ENCODE data around the gene SDS.

The SDS gene, protein sequence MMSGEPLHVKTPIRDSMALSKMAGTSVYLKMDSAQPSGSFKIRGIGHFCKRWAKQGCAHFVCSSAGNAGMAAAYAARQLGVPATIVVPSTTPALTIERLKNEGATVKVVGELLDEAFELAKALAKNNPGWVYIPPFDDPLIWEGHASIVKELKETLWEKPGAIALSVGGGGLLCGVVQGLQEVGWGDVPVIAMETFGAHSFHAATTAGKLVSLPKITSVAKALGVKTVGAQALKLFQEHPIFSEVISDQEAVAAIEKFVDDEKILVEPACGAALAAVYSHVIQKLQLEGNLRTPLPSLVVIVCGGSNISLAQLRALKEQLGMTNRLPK

DNA sequence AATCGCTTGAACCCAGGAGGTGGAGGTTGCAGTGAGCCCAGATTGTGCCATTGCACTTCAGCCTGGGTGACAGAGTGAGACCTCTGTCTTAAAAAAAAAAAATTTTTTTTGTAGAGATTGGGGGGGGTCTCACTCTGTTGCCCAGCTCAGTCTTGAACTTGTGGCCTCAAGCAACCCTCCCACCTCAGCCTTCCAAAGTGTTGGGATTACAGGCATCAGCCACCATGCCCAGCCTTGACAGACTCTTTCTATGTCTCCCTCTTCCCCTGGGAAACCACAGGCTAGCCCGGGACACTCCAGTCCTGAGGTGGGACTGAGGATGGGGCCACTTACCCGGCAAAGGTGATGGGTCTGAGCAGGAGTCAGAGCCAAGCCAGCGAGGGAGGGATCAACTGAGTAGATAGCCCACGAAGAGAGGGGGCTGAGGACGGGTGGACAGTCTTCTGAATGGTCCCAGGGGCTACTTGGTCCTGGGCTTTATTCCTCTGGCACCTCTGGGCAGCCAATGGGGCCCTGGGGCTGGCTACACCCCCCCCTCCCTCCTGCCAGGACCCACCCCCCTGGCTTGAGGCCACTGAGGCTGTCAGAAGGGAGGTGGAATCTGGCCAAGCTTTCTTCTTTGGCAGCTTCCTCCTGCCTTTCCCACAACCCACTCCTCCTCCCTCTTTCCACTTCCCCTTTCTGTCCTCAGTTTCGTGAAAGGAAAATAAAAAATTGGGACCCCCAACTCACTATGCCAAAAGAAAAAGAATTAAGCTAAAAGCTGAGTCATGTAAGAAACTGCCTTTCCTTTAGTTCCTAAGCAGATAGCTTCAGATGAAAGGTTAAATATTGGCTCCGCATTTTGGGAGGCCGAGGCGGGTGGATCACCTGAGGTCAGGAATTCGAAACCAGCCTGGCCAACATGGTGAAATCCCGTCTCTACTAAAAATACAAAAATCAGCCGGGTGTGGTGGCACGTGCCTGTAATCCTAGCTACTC, at the start of gene SDS:
TSS of gene SDS (minus strand) at position 453 of the 981 bp plus-strand sequence. CDS start 4,179 bp downstream, outside the sequence.
- no peak for DNase-seq (ENCODE audit: low read depth)

- no peak for DNase-seq (ENCODE audit: low read depth)
Observed at GRCh38 chr12:113453330-113453729, 49.6 kb upstream of the SDS start.

DNA sequence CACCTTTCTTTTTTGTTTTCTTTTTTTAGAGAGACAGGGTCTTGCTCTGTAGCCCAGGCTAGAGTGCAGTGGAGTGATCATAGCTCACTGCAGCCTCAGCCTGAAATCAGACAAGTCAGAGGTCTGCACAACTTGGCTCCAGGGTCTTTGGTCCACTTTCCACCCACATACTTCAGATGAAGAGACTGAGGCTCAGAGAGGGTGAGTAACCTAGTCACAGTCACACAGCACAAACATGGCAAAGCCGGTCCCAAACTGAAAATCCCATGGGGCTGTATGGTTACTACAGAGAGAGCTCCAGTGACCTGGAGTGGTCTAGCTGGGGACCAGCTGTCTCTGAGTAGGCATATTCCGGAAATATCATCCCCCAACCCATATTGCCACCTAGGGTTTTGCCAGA, 48.8 kb upstream of the SDS start:
- DNase-seq (ENCODE audit: low read depth): no peak

DNA sequence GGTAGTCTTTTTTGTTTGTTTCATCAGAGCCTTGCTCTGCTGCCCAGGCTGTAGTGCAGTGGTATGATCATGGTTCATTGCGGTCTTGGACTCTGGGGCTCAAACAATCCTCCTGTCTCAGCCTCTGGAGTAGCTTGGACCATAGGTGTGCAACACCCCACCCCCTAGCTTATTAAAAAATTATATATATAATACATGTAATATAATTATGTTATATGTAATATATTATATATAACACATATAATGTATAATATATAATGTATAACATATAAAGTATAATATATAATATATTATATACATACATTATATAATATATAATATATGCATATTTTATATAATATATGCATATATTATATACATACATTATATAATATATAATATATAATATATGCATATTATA, 46.2 kb upstream of the SDS start:
- DNase-seq (ENCODE audit: low read depth): no peak

DNA sequence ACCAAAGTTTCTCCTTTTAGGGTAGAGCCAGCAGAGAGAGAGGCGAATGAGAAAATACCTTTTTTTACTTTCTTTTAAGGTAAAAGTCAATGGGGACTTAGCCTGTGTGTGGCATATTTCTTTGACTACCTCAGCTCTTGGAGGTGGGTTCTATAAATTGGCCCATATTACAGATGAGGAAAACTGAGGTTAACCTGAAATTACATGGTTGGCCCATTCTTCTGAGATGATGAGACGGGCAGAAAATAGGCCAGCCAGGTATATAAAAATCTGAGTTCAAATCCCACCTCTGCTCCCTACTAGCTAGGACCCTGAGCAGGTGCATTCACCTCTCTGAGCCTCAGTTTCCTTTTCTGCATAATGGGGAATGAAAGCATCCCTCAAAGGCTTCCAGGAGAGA, 45.6 kb upstream of the SDS start:
- DNase-seq (ENCODE audit: low read depth): no peak

DNA sequence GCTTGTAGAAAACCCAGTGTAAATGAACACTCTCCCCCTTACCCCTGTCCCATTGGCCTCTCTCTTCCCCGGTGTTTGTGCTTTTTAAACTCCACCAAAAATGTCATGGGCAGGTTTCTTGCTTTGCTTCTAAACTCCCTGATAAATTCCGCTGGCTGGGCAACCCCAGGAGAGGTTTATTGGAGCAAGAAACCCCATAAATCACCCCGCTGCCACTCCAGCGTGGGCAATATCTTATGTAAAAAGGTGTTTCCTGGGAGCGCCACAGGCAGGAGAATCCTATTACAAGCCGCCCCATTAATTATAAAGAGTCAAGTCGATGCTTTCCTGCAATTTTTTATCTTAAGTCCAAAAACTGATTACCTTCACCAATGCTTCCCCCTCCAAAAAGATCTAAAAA, 45.2 kb upstream of the SDS start:
- no peak for DNase-seq (ENCODE audit: low read depth)

DNA sequence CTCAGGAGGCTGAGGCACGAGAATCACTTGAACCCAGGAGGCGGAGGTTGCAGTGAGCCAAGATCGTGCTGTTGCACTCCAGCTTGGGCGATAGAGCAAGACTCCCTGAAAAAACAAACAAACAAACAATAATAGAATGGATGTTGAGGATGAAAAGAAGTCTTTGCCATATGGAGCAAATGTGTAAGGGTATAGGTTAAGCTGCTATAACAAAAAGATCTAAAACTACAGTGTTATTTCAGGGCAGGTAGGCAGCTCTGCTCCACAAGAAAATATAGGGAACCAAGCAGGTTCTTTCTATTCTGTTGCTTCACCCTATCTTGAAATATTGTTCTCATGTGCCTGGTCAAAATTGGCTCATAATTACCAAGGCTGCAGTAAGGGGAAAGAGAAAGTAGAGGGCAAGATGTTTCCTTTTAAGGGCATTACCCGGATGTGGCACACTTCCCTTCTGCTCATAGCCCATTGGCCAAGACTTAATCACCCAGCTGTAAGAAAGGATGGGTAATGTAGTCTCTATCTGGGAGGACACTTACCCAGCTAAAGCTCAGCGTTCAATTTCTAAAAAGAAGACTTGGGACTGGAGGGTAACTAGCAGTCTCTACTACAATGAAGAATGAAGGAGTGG, 42.0 kb upstream of the SDS start:
- DNase-seq (ENCODE audit: low read depth): no peak

GRCh38 chr12:113443030-113443539, 39.4 kb upstream of the SDS start:
- no peak for DNase-seq (ENCODE audit: low read depth)

GRCh38 chr12:113440947-113441782, 37.5 kb upstream of the SDS start:
- DNase-seq (ENCODE audit: low read depth): no peak

DNA sequence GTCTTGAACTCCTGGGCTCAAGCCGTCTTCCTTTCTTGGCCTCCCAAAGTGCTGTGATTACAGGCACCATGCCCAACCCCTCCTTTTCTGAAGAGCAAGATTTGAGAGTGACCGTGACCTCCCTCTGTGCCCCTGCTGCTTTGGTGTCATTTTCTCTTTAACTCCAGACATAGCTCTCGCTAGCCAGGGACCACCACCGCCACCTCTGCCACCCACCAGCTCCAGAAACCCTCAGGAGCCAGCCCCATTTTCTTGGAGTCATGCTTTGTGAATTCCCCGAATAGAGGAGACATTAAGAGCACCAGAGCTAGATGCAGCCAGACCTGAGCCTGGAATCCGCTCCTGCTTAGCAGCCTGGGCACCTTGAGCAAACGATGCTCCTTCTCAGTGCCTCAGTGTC, 36.6 kb upstream of the SDS start:
- no peak for DNase-seq (ENCODE audit: low read depth)

DNA sequence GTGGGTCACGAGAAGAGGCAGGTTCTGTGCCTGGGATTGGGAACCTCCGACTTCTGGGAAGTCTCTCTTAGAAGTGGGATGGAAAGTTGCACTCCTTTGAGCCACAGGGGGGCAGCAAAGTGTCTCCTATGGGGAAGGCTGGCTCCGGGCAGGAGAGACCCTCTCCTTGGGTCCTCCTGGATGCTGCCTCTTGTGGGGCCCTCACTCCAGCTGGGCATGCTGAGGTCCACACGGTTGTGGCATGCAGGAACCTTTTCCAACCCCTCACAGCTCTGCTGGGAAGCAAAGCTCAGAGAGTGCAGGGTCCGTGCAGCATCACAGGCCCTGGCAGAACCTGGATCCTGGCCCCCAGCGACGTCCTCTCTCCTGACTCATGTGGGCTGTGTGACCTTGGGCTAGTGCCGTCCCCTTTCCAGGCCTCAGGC, 35.9 kb upstream of the SDS start:
- no peak for DNase-seq (ENCODE audit: low read depth)

- no peak for DNase-seq (ENCODE audit: low read depth)
Observed at GRCh38 chr12:113439301-113439597, 35.6 kb upstream of the SDS start.

GRCh38 chr12:113438523-113439300, 35.0 kb upstream of the SDS start:
- no peak for DNase-seq (ENCODE audit: low read depth)

DNA sequence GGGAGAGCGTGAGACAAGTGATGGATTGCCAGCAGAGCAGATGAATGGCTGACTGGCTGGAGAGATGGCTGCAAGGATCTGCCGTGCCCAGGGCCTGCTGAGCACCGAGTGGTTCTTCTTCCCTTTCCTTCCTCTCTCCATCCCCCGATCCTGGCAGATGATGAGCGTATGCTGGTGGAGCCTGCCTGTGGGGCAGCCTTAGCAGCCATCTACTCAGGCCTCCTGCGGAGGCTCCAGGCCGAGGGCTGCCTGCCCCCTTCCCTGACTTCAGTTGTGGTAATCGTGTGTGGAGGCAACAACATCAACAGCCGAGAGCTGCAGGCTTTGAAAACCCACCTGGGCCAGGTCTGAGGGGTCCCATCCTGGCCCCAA, 34.0 kb upstream of the SDS start:
- DNase-seq (ENCODE audit: low read depth): no peak

- DNase-seq (ENCODE audit: low read depth): no peak
Observed at GRCh38 chr12:113436993-113437728, 33.5 kb upstream of the SDS start.

- DNase-seq (ENCODE audit: low read depth): no peak
Observed at GRCh38 chr12:113436586-113436985, 32.9 kb upstream of the SDS start.

DNA sequence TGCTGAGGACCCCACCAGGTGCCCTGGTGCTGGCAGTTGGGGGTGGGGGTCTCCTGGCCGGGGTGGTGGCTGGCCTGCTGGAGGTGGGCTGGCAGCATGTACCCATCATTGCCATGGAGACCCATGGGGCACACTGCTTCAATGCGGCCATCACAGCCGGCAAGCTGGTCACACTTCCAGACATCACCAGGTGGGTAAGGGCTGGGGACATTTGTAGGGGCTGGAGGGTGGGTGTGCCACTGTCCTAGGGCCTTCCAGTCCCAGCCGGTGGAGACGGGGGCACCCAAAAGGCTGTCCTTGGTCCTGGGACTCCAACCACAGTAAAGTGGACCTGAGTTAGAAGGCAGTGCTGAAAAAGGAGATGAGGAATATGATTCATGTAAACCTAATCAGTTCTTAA, 31.7 kb upstream of the SDS start:
- no peak for DNase-seq (ENCODE audit: low read depth)

DNA sequence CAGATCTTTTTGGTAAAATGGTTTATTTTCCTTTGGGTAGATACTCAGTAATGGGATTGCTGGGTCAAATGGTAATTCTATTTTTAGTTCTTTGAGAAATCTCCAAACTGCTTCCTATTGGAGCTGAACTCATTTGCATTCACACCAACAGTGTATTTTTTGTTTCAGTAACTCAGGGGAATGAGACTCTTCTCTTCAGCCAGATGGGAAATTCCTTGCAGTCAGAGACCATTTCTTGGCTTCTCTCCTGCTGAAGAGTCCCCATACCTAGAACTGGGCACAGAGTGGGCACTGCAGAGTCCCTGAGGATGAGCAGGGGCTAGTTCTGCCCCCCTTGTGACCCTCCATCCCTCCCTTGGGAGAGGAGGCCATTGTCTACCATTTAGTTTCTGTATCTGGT, 29.3 kb upstream of the SDS start:
- DNase-seq (ENCODE audit: low read depth): no peak

DNA sequence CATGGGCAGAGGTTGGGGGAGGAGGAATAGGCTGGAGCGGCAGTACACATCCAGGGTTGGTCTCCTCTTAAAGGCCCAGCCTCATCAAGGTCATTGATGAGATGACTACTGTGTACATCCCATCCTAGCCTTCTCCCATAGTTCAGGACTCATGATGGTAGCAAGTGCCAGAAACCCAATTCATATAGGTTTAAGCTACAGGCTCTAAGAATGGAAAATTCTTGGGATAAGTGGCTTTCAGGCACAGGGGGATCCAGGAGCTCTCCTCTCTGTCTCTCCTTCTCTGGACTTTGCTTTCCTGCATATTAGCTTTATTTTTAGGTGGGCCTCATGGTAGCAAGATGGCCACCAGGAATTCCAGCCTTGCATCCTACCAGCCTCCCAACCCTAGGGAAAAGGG, 24.8 kb upstream of the SDS start:
- DNase-seq (ENCODE audit: low read depth): no peak

- DNase-seq (ENCODE audit: low read depth): no peak
Observed at GRCh38 chr12:113427882-113428281, 24.2 kb upstream of the SDS start.

All from GM04503 (cell line).